Thymus (tissue), 11 donors: ENCODE measurements around the gene TNK2. TPM values are rescaled to one million over a fixed set of nuclear protein-coding genes. Genes with fewer than 3 reads are reported as not detected.

ENCODE experiments used
- DNase-seq, 9 donors: peaks; one replicate each; pipeline ENCODE4 v3.0.0-alpha.2; 2013; ENCODE audit warnings: low spot score in 9 of 9, low read depth in 6 of 9, missing footprints in 1 of 9
- H3K27ac ChIP-seq, 2 donors: one replicate each; pipeline ENCODE4 v1.5.1; 2013; ENCODE audit warnings: control low read depth in 1 of 2, low read depth in 1 of 2, low read length in 1 of 2, mild to moderate bottlenecking in 1 of 2, moderate library complexity in 1 of 2
- H3K27me3 ChIP-seq, 2 donors: one replicate each; pipeline ENCODE4 v1.5.1; 2013; ENCODE audit warnings: low read length in 1 of 2; ENCODE audit not compliant: control insufficient read depth in 2 of 2, insufficient read depth in 1 of 2
- H3K36me3 ChIP-seq, 2 donors: one replicate each; pipeline ENCODE4 v1.5.1; 2013; ENCODE audit warnings: low read length in 1 of 2, mild to moderate bottlenecking in 1 of 2, moderate library complexity in 1 of 2; ENCODE audit not compliant: control insufficient read depth in 2 of 2, insufficient read depth in 2 of 2
- H3K4me1 ChIP-seq, 2 donors: one replicate each; pipeline ENCODE4 v1.5.1; 2013; ENCODE audit warnings: low read length in 2 of 2; ENCODE audit not compliant: control insufficient read depth in 2 of 2, insufficient read depth in 2 of 2
- H3K4me3 ChIP-seq, 2 donors: one replicate each; pipeline ENCODE4 v1.5.1; 2013; ENCODE audit warnings: low read length in 2 of 2, control low read depth in 1 of 2, mild to moderate bottlenecking in 1 of 2
- H3K9me3 ChIP-seq, 2 donors: one replicate each; pipeline ENCODE4 v1.5.1; 2013; ENCODE audit warnings: low read length in 1 of 2, mild to moderate bottlenecking in 1 of 2; ENCODE audit not compliant: control insufficient read depth in 2 of 2, insufficient read depth in 1 of 2
- WGBS: extraction: QIAGEN DNeasy Blood & Tissue Kit; methylation state at CpG from one replicate; pipeline ENCODE4 v1.1.7; 2013; 5-methylcytosine and 5-hydroxymethylcytosine counted together
- polyA plus RNA-seq: library from polyadenylated mRNA; stranded (reverse); fragments of 200-250 nt; gene quantifications from one replicate; pipeline ENCODE4 v1.2.3, GENCODE V29; 2013
- total RNA-seq: library from RNA; stranded (reverse); fragments of 120-200 nt; gene quantifications from one replicate; pipeline ENCODE4 v1.2.4, GENCODE V29; 2013
- donor health status: healthy.

The TNK2 gene
- total and polyA plus RNA-seq, 2 donors = 13.3 to 101 TPM

GRCh38 chr3:195883160-195883559 is 25.2 kb downstream of the TNK2 start:
- no peaks in the 10 kb centered on the region for H3K9me3 ChIP-seq
- peaks cover 0 to 2% of the 10 kb centered on the region in 2 donors for H3K4me1 ChIP-seq
- H3K4me3 ChIP-seq = no peak overlapping the region
- no peaks in the 10 kb centered on the region for H3K27me3 ChIP-seq
- DNase-seq = no peak
- WGBS = 97% methylated on average over 21 of the region's 21 CpGs
- H3K27ac ChIP-seq = no peak overlapping the region
- H3K36me3 ChIP-seq = peaks cover 56 to 64% of the 10 kb centered on the region in 2 donors

- H3K9me3 ChIP-seq = no peaks in the 10 kb centered on the region
- peaks cover 62 to 69% of the 10 kb centered on the region in 2 donors for H3K36me3 ChIP-seq
- 98% methylated on average over 19 of the region's 19 CpGs for WGBS
- DNase-seq = no peak
- no peaks in the 10 kb centered on the region for H3K27me3 ChIP-seq
- no peak overlapping the region for H3K27ac ChIP-seq
- peaks cover 0 to 2% of the 10 kb centered on the region in 2 donors for H3K4me1 ChIP-seq
- no peak overlapping the region for H3K4me3 ChIP-seq
Measured at GRCh38 chr3:195882002-195882441, 26.3 kb downstream of the TNK2 start.

DNA sequence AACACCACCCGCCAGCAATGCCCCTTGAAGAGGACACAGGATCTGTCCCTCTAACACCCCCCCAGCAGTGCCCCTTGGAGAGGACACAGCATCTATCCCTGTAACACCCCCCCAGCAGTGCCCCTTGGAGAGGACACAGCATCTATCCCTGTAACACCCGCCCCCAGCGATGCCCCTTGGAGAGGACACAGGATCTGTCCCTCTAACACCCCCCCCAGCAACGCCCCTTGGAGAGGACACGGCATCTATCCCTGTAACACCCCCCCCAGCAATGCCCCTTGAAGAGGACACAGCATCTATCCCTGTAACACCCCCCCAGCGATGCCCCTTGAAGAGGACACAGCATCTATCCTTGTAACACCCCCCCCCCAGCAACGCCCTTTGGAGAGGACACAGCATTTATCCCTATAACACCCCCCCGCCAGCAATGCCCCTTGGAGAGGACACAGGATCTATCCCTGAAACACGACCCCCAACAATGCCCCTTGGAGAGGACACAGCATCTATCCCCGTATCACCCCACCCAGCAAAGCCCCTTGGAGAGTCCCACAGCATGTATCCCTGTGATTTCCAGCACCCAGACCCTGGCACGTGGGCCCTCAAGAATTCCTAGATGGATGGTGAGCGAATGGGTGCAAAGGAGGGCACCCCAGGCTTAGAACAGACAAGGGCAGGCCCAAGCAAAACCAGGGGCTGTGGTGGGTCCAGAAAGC is 26.9 kb downstream of the TNK2 start:
- Histone ChIP-seq H3K27me3 (no peaks in the 10 kb centered on the region), H3K9me3 (no peaks in the 10 kb centered on the region), H3K27ac (no peak overlapping the region), H3K4me1 (peaks cover 0 to 2% of the 10 kb centered on the region in 2 donors), H3K36me3 (peaks cover 64 to 68% of the 10 kb centered on the region in 2 donors), H3K4me3 (no peak overlapping the region)
- WGBS = 98% methylated on average over 11 of the region's 12 CpGs
- DNase-seq = no peak

GRCh38 chr3:195880037-195880431 is 28.3 kb downstream of the TNK2 start:
- 99% methylated on average over 4 of the region's 4 CpGs for WGBS
- Histone ChIP-seq H3K36me3 (peaks cover 68 to 69% of the 10 kb centered on the region in 2 donors), H3K27me3 (no peaks in the 10 kb centered on the region), H3K4me3 (no peak overlapping the region), H3K4me1 (no peaks in the 10 kb centered on the region), H3K27ac (no peak overlapping the region), H3K9me3 (no peaks in the 10 kb centered on the region)
- DNase-seq = no peak

- H3K27me3 ChIP-seq = no peaks in the 10 kb centered on the region
- no peak overlapping the region for H3K27ac ChIP-seq
- DNase-seq = no peak
- WGBS = 97% methylated on average over 16 of the region's 16 CpGs
- H3K4me3 ChIP-seq = no peak overlapping the region
- H3K9me3 ChIP-seq = no peaks in the 10 kb centered on the region
- H3K4me1 ChIP-seq = no peaks in the 10 kb centered on the region
- H3K36me3 ChIP-seq = peaks cover 64 to 65% of the 10 kb centered on the region in 2 donors
Measured at GRCh38 chr3:195879416-195880036, 28.8 kb downstream of the TNK2 start.

DNA sequence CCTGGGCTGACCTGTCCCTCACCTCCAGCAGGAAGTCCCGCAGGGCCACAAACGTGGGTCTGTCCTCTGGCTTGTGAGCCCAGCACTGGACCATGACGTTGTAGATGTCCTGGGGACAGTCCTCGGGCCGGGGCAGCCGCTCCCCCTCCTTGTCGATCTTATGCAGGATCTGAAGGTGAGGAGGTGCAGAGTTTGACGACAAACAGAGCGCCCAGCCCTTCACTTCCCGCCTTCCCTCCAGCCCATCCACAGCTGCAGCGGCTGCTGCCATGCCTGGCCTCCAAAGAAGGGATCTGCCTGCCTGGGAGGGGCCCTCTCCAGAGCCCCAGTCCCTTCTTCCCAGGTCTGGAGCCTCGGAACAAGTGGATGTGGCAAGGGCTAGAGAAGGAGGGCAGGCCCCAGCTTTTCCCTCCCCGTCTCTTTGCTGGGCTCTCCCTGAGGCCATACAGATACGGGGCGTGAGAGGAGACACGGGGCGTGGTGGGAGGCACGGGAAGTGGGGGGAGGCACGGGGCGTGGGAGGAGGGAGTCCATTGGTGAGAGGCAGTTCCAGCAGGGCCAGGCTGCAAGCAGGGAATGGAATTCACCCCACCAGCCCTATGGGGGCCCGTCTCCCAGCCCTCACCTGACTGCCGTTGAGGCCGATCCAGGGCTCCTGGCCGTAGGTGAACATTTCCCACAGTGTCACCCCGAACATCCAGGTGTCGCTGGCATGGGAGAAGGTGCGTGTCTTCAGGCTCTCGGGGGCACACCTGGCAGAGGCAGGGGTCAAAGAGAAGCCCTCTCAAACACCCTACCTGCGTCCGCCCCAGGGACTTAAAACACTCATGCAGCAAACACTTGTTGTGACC is 29.7 kb downstream of the TNK2 start:
- no peak overlapping the region for H3K27ac ChIP-seq
- H3K4me3 ChIP-seq = no peak overlapping the region
- H3K36me3 ChIP-seq = peaks cover 56 to 64% of the 10 kb centered on the region in 2 donors
- WGBS = 97% methylated on average over 30 of the region's 30 CpGs
- H3K27me3 ChIP-seq = no peaks in the 10 kb centered on the region
- no peak for DNase-seq
- H3K9me3 ChIP-seq = no peaks in the 10 kb centered on the region
- H3K4me1 ChIP-seq = no peaks in the 10 kb centered on the region

DNA sequence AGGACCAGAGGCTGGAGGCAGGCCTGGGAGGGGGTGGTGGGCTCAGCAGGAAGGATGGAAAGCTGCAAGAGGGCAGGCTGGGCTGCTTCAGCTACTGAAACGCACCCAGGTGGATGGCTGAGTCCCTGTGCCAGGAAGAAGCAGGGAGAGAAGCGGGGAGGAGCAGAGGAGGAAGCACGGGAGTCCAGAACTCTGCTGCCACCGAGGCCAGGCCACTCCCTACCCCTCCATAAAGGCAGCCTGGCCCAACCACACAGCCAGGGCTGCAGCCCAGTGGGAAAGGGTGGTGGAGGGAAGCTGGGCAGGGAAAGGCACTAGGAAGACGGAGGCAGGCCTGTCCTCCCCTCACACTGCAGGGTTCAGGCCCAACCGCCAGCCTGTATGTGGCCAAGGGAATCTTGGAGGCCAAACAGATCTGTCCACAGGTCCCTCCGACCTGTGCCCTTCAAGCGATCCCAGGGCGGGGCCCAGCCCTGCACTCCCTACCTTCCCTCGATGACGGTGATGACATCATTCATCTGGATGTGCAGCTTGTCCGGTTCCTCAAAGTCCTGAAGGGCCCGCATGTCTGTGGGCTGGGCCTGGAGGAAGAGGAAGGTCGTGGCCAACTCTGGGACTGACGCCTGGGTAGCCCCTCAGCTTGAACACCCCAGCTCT is 30.5 kb downstream of the TNK2 start:
- no peak overlapping the region for H3K27ac ChIP-seq
- peaks cover 56 to 60% of the 10 kb centered on the region in 2 donors for H3K36me3 ChIP-seq
- no peaks in the 10 kb centered on the region for H3K27me3 ChIP-seq
- no peak overlapping the region for H3K4me3 ChIP-seq
- 96% methylated on average over 15 of the region's 15 CpGs for WGBS
- DNase-seq = no peak
- no peaks in the 10 kb centered on the region for H3K9me3 ChIP-seq
- no peaks in the 10 kb centered on the region for H3K4me1 ChIP-seq

DNA sequence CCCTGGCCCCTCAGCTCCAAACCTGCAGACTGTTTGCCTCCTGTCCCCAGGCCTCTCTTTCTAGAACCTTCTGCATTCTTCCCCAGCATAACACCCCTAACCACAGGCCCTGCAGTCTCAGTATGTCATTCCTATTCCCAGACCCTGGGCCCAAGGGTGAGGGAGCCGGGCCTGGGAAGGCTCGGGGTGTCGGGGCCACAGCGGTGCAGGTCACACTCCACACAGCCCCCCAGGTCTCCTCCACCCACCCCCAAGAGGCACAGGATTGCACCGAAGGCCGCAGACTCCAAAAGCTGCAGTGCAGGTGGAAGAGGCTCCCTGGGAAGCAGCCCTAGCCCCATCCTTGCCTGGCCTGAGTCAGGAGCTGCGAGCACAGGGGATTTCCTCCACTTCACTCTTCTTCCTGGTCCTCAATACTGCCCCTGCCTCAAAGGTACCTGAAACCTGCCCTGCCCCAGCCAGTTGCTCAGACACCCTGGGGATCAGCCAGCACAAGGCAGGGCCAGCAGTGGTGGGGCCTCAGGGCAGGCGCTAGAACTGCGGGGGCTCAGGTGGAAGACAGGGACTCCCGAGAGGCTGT is 31.1 kb downstream of the TNK2 start:
- DNase-seq = no peak
- no peak overlapping the region for H3K4me3 ChIP-seq
- H3K36me3 ChIP-seq = peaks cover 57 to 61% of the 10 kb centered on the region in 2 donors
- no peaks in the 10 kb centered on the region for H3K9me3 ChIP-seq
- no peak overlapping the region for H3K27ac ChIP-seq
- no peaks in the 10 kb centered on the region for H3K4me1 ChIP-seq
- no peaks in the 10 kb centered on the region for H3K27me3 ChIP-seq
- 97% methylated on average over 10 of the region's 10 CpGs for WGBS
